HepG2 (cell line): Measurements from ENCODE around the gene WNT5B. TPM values are rescaled to one million over a fixed set of nuclear protein-coding genes. Genes with fewer than 3 reads are reported as not detected.
A peak's percentile ranks its signal among the peaks of the same experiment; 100 is the strongest.

Source experiments
- BRD4 ChIP-seq: sonication (generic); formaldehyde crosslinking; IDR thresholded peaks from 2 replicates; pipeline ENCODE4 v1.4.0; 2020; ENCODE audit warnings: missing genetic modification reagents
- CREB1 ChIP-seq, 2 experiments: fragments of 450-650 bp in 1 of 2; IDR thresholded peaks; 2 replicates each; pipeline ENCODE4 v1.6.1; 2016 to 2017; ENCODE audit warnings: control low read depth in 1 of 2, mild to moderate bottlenecking in 1 of 2, missing compliant biosample characterization in 1 of 2, missing genetic modification characterization in 1 of 2
- FOSL2 ChIP-seq: sonication (generic); formaldehyde crosslinking; IDR thresholded peaks from 2 replicates; pipeline ENCODE4 v1.4.0; 2020; ENCODE audit warnings: missing genetic modification reagents
- GATAD2A ChIP-seq: IDR thresholded peaks from 2 replicates; pipeline ENCODE4 v1.6.1; 2016
- MLLT10 ChIP-seq: sonication (generic); formaldehyde crosslinking; IDR thresholded peaks from 2 replicates; pipeline ENCODE4 v1.4.0; 2020; ENCODE audit warnings: missing genetic modification reagents
- NR2F6 ChIP-seq, 2 experiments: IDR thresholded peaks; 2 replicates each; pipeline ENCODE4 v1.6.1; 2016; ENCODE audit warnings: antibody characterized with exemption in 1 of 2, mild to moderate bottlenecking in 1 of 2
- ONECUT2 ChIP-seq: sonication (generic); formaldehyde crosslinking; IDR thresholded peaks from 2 replicates; pipeline ENCODE4 v1.4.0; 2020; ENCODE audit warnings: missing genetic modification reagents
- RBAK ChIP-seq: sonication (generic); formaldehyde crosslinking; IDR thresholded peaks from 2 replicates; pipeline ENCODE4 v1.5.1; 2020; ENCODE audit warnings: mild to moderate bottlenecking, missing genetic modification reagents
- SMARCC2 ChIP-seq: fragments of 450-650 bp; IDR thresholded peaks from 2 replicates; pipeline ENCODE4 v1.6.1; 2017; ENCODE audit warnings: antibody characterized with exemption, mild to moderate bottlenecking
- SMYD3 ChIP-seq: sonication (generic); formaldehyde crosslinking; IDR thresholded peaks from 2 replicates; pipeline ENCODE4 v1.8.1; 2023; ENCODE audit warnings: mild to moderate bottlenecking, missing genetic modification reagents
- TBL1XR1 ChIP-seq: fragments of 150-350 bp; IDR thresholded peaks from 2 replicates; pipeline ENCODE4 v1.6.1; 2014; ENCODE audit warnings: borderline replicate concordance, low read length; ENCODE audit not compliant: partially characterized antibody
- YEATS4 ChIP-seq: sonication (generic); formaldehyde crosslinking; IDR thresholded peaks from 2 replicates; pipeline ENCODE4 v1.4.0; 2020; ENCODE audit warnings: missing genetic modification reagents, borderline replicate concordance
- ZBTB20 ChIP-seq: sonication (generic); formaldehyde crosslinking; IDR thresholded peaks from 2 replicates; pipeline ENCODE4 v1.8.1; 2023; ENCODE audit warnings: missing genetic modification reagents, low read depth, mild to moderate bottlenecking, borderline replicate concordance
- ZFP36L1 ChIP-seq: sonication (generic); formaldehyde crosslinking; IDR thresholded peaks from 2 replicates; pipeline ENCODE4 v1.8.0; 2022; ENCODE audit warnings: mild to moderate bottlenecking, missing genetic modification reagents, moderate library complexity
- ZFP82 ChIP-seq: sonication (generic); formaldehyde crosslinking; IDR thresholded peaks from 2 replicates; pipeline ENCODE4 v1.5.1; 2020; ENCODE audit warnings: mild to moderate bottlenecking, missing genetic modification reagents, borderline replicate concordance
- ZKSCAN5 ChIP-seq: sonication (generic); formaldehyde crosslinking; IDR thresholded peaks from 2 replicates; pipeline ENCODE4 v1.5.1; 2020; ENCODE audit warnings: mild to moderate bottlenecking, missing genetic modification reagents
- ZMYM3 ChIP-seq: sonication (generic); formaldehyde crosslinking; IDR thresholded peaks from 2 replicates; pipeline ENCODE4 v1.5.1; 2020; ENCODE audit warnings: mild to moderate bottlenecking, missing genetic modification reagents
- ZNF546 ChIP-seq: sonication (generic); formaldehyde crosslinking; conservative IDR thresholded peaks from 2 replicates; pipeline ENCODE4 v1.8.1; 2023; ENCODE audit warnings: mild to moderate bottlenecking, missing genetic modification reagents
- ZNF703 ChIP-seq: sonication (generic); formaldehyde crosslinking; IDR thresholded peaks from 2 replicates; pipeline ENCODE4 v1.5.1; 2020; ENCODE audit warnings: missing genetic modification reagents, mild to moderate bottlenecking, moderate library complexity, borderline replicate concordance
- ZNF709 ChIP-seq: sonication (generic); formaldehyde crosslinking; IDR thresholded peaks from 2 replicates; pipeline ENCODE4 v1.5.0; 2020; ENCODE audit warnings: mild to moderate bottlenecking, missing genetic modification reagents
- ZSCAN20 ChIP-seq: sonication (generic); formaldehyde crosslinking; IDR thresholded peaks from 2 replicates; pipeline ENCODE4 v1.4.0; 2020; ENCODE audit warnings: missing genetic modification reagents, mild to moderate bottlenecking, borderline replicate concordance
- polyA plus RNA-seq, 8 experiments: library from polyadenylated mRNA; depleted of rRNA in 3 of 8; stranded (reverse) in 7 of 8; unstranded in 1 of 8; fragments of >200 nt; fragmentation: Illumina TruSeq in 4 of 8; extraction: Trizol in 4 of 8; gene quantifications; 2 replicates each; pipeline versions ENCODE4 v1.2.1 to v1.2.3, GENCODE V29; 2011 to 2016; ENCODE audit warnings: low read depth in 4 of 8, missing spikeins in 1 of 8, mixed read lengths in 1 of 8; ENCODE audit not compliant: insufficient read depth in 1 of 8
- total RNA-seq, 5 experiments: library from RNA; depleted of rRNA; stranded (reverse); fragments of >200 nt; fragmentation: Illumina TruSeq; extraction: Trizol; gene quantifications; 2 replicates each; pipeline ENCODE4 v1.2.3, GENCODE V29; 2016; ENCODE audit warnings: low read depth in 1 of 5
- TF ChIP-seq, protein P1 (sequence below): sonication (generic); formaldehyde crosslinking; conservative IDR thresholded peaks from 2 replicates; pipeline ENCODE4 v1.8.0; 2022; ENCODE audit warnings: mild to moderate bottlenecking, moderate library complexity, missing genetic modification reagents
- TF ChIP-seq, protein P2 (sequence below): sonication (generic); formaldehyde crosslinking; IDR thresholded peaks from 2 replicates; pipeline ENCODE4 v1.4.0; 2020; ENCODE audit warnings: low read depth, mild to moderate bottlenecking, missing genetic modification reagents
- TF ChIP-seq, protein P3 (sequence below): sonication (generic); formaldehyde crosslinking; IDR thresholded peaks from 2 replicates; pipeline ENCODE4 v1.8.0; 2022; ENCODE audit warnings: missing genetic modification reagents, mild to moderate bottlenecking, moderate library complexity, borderline replicate concordance

WNT5B gene
- total and polyA plus RNA-seq, 2 of the 13 experiments (the other 11 are each of a cell fraction or from before 2014, with no cell fraction given) = 0.04 TPM; not detected in 1

DNA sequence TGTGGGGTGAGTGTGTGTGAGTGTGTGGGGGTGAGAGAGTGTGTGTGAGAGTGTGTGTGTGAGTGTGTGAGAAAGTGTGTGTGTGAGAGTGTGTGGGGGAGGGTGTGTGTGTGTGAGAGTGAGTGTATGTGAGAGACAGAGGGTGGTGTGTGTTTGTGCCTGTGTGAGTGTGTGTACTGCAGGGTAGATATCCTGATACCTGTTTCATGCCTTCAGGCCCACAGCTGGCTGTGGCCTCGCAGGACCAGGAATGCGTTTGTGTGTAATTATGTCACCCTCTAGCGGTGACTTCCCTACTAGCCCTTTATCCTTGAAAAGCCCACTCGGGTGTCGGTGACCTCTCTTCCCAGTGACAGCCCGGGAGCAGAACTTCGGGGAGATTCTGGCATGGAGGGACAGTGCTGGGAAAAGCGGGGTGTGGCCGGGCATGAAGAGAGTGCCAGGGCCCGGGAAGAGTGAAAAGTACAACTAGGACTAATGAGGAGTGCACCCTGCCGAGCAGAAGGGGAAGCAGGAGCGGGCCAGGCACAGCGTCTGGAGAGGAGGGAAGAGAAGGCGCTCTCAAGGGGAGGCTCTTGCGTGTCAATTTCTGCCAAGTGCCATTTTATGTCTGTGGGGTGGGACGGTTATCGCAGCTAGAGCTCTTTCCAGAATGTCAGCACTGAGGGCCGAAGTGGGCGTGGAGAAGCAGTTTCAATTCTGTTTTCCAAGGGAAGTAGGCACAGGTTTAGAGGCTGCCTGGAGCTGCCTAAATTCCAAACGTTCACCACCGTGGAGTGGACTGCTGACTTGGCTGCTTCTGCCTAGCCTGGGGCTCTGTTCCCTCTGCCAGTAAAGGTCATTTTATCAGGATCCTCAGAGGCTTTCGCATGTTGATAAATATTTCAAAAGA, 23.7 kb upstream of the WNT5B start (continued):
- TF ChIP-seq, protein P1, sequence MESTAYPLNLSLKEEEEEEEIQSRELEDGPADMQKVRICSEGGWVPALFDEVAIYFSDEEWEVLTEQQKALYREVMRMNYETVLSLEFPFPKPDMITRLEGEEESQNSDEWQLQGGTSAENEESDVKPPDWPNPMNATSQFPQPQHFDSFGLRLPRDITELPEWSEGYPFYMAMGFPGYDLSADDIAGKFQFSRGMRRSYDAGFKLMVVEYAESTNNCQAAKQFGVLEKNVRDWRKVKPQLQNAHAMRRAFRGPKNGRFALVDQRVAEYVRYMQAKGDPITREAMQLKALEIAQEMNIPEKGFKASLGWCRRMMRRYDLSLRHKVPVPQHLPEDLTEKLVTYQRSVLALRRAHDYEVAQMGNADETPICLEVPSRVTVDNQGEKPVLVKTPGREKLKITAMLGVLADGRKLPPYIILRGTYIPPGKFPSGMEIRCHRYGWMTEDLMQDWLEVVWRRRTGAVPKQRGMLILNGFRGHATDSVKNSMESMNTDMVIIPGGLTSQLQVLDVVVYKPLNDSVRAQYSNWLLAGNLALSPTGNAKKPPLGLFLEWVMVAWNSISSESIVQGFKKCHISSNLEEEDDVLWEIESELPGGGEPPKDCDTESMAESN (CRISPR knock-in tag) = no peak
- TF ChIP-seq ZMYM3 (CRISPR knock-in tag) = no peak
- no peak for TF ChIP-seq YEATS4 (CRISPR knock-in tag)
- no peak for TF ChIP-seq RBAK (CRISPR knock-in tag)
- TF ChIP-seq SMARCC2 = no peak
- no peak for TF ChIP-seq BRD4 (CRISPR knock-in tag)
- TF ChIP-seq GATAD2A = peak; percentile 58
- no peak for TF ChIP-seq ZSCAN20
- TF ChIP-seq NR2F6 (IDR thresholded peaks at IDR 0.05) = 0 out of 2 replicates have a peak, but pooled peaks have one; percentile 10
- TF ChIP-seq NR2F6 (CRISPR knock-in tag; IDR thresholded peaks at IDR 0.05) = no peak
- TF ChIP-seq ZNF703 (CRISPR knock-in tag) = no peak
- no peak for TF ChIP-seq ZBTB20 (CRISPR knock-in tag)
- TF ChIP-seq ONECUT2 (CRISPR knock-in tag) = no peak
- TF ChIP-seq TBL1XR1 = no peak
- no peak for TF ChIP-seq CREB1 (IDR thresholded peaks at IDR 0.05)
- no peak for TF ChIP-seq CREB1 (CRISPR knock-in tag; IDR thresholded peaks at IDR 0.05)
- no peak for TF ChIP-seq ZKSCAN5 (CRISPR knock-in tag)
- TF ChIP-seq, protein P2, sequence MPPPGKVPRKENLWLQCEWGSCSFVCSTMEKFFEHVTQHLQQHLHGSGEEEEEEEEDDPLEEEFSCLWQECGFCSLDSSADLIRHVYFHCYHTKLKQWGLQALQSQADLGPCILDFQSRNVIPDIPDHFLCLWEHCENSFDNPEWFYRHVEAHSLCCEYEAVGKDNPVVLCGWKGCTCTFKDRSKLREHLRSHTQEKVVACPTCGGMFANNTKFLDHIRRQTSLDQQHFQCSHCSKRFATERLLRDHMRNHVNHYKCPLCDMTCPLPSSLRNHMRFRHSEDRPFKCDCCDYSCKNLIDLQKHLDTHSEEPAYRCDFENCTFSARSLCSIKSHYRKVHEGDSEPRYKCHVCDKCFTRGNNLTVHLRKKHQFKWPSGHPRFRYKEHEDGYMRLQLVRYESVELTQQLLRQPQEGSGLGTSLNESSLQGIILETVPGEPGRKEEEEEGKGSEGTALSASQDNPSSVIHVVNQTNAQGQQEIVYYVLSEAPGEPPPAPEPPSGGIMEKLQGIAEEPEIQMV (CRISPR knock-in tag) = no peak
- TF ChIP-seq ZFP36L1 (CRISPR knock-in tag) = no peak
- no peak for TF ChIP-seq SMYD3 (CRISPR knock-in tag)
- TF ChIP-seq, protein P3, sequence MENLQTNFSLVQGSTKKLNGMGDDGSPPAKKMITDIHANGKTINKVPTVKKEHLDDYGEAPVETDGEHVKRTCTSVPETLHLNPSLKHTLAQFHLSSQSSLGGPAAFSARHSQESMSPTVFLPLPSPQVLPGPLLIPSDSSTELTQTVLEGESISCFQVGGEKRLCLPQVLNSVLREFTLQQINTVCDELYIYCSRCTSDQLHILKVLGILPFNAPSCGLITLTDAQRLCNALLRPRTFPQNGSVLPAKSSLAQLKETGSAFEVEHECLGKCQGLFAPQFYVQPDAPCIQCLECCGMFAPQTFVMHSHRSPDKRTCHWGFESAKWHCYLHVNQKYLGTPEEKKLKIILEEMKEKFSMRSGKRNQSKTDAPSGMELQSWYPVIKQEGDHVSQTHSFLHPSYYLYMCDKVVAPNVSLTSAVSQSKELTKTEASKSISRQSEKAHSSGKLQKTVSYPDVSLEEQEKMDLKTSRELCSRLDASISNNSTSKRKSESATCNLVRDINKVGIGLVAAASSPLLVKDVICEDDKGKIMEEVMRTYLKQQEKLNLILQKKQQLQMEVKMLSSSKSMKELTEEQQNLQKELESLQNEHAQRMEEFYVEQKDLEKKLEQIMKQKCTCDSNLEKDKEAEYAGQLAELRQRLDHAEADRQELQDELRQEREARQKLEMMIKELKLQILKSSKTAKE = no peak
- TF ChIP-seq ZNF546 (CRISPR knock-in tag) = no peak
- no peak for TF ChIP-seq ZFP82
- peak; percentile 62 for TF ChIP-seq FOSL2 (CRISPR knock-in tag)
- TF ChIP-seq MLLT10 (CRISPR knock-in tag) = no peak
- no peak for TF ChIP-seq ZNF709 (CRISPR knock-in tag)
